WTC11 (cell line): ENCODE data around the gene GLI2. TPM values are rescaled to one million over a fixed set of nuclear protein-coding genes. Genes with fewer than 3 reads are reported as not detected.

Experiments used
- ATAC-seq: fragments of 200-7000 bp; cut with Tn5 transposase; 2 replicates; pipeline ENCODE4 v1.10.0; 2021; ENCODE audit warnings: mild to moderate bottlenecking, moderate library complexity
- CTCF ChIA-PET: fragments of 300-600 bp; sonication (Branson Sonifier 250); formaldehyde crosslinking; loops from one replicate; lab custom pipeline; 2021; ENCODE audit warnings: antibody characterized with exemption; lab: Charles Lee
- POLR2A ChIA-PET: fragments of 350-600 bp; sonication (Branson Sonifier 250); formaldehyde crosslinking; loops from one replicate; lab custom pipeline; 2021; ENCODE audit warnings: antibody characterized with exemption; lab: Charles Lee
- DNase-seq: peaks from one replicate; pipeline ENCODE4 v3.0.0; 2021; ENCODE audit warnings: low spot score
- H3K27ac Mint-ChIP-seq: 2 replicates; pipeline ENCODE4 v1.8.0; 2021; ENCODE audit warnings: mixed read lengths
- H3K27me3 Mint-ChIP-seq: 2 replicates; pipeline ENCODE4 v1.8.0; 2021; ENCODE audit warnings: low read depth, mild to moderate bottlenecking, moderate library complexity, mixed read lengths
- H3K36me3 Mint-ChIP-seq: 2 replicates; pipeline ENCODE4 v1.8.0; 2021; ENCODE audit warnings: mixed read lengths
- H3K4me1 Mint-ChIP-seq: 2 replicates; pipeline ENCODE4 v1.8.0; 2022; ENCODE audit warnings: mixed read lengths
- H3K4me3 Mint-ChIP-seq: 2 replicates; pipeline ENCODE4 v1.8.0; 2021; ENCODE audit warnings: mild to moderate bottlenecking, moderate library complexity, mixed read lengths
- H3K9me3 Mint-ChIP-seq: 2 replicates; pipeline ENCODE4 v1.8.0; 2021; ENCODE audit warnings: mixed read lengths
- CBFB ChIP-seq: sonication (generic); formaldehyde crosslinking; IDR thresholded peaks from 2 replicates; pipeline ENCODE4 v1.8.1; 2022; ENCODE audit warnings: mild to moderate bottlenecking, low read depth, missing genetic modification reagents
- CREB1 ChIP-seq: sonication (generic); formaldehyde crosslinking; IDR thresholded peaks from 2 replicates; pipeline ENCODE4 v1.8.0; 2023; ENCODE audit warnings: mild to moderate bottlenecking, missing genetic modification reagents
- ETV6 ChIP-seq: sonication (generic); formaldehyde crosslinking; IDR thresholded peaks from 2 replicates; pipeline ENCODE4 v1.8.1; 2022; ENCODE audit warnings: mild to moderate bottlenecking, missing genetic modification reagents
- IRF2 ChIP-seq: sonication (generic); formaldehyde crosslinking; IDR thresholded peaks from 2 replicates; pipeline ENCODE4 v1.8.0; 2022; ENCODE audit warnings: low read depth, missing genetic modification reagents, borderline replicate concordance
- MXD4 ChIP-seq: fragments of 250-450 bp; sonication (Bioruptor Pico); IDR thresholded peaks from 2 replicates; pipeline ENCODE4 v1.8.0; 2021; ENCODE audit warnings: mild to moderate bottlenecking, moderate library complexity, borderline replicate concordance
- NR3C1 ChIP-seq: sonication (generic); formaldehyde crosslinking; conservative IDR thresholded peaks from 2 replicates; pipeline ENCODE4 v1.8.1; 2023; ENCODE audit warnings: low read depth, mild to moderate bottlenecking, missing genetic modification reagents
- PRRX2 ChIP-seq: fragments of 250-450 bp; sonication (Bioruptor Pico); IDR thresholded peaks from 2 replicates; pipeline ENCODE4 v1.8.0; 2021; ENCODE audit warnings: mild to moderate bottlenecking
- SMAD4 ChIP-seq: sonication (generic); formaldehyde crosslinking; IDR thresholded peaks from 2 replicates; pipeline ENCODE4 v1.8.0; 2022; ENCODE audit warnings: mild to moderate bottlenecking, missing genetic modification reagents
- SP1 ChIP-seq: sonication (generic); formaldehyde crosslinking; conservative IDR thresholded peaks from 2 replicates; pipeline ENCODE4 v1.8.1; 2022; ENCODE audit warnings: missing genetic modification reagents
- TEAD1 ChIP-seq: sonication (generic); formaldehyde crosslinking; IDR thresholded peaks from 2 replicates; pipeline ENCODE4 v1.8.0; 2022; ENCODE audit warnings: mild to moderate bottlenecking, missing genetic modification reagents
- ZBTB21 ChIP-seq: sonication (generic); formaldehyde crosslinking; IDR thresholded peaks from 2 replicates; pipeline ENCODE4 v1.8.1; 2023; ENCODE audit warnings: mild to moderate bottlenecking, missing genetic modification reagents, borderline replicate concordance
- ZNF317 ChIP-seq: sonication (generic); formaldehyde crosslinking; IDR thresholded peaks from 2 replicates; pipeline ENCODE4 v1.8.1; 2023; ENCODE audit warnings: low read depth, mild to moderate bottlenecking, moderate library complexity, missing genetic modification reagents, borderline replicate concordance
- ZNF396 ChIP-seq: fragments of 250-450 bp; sonication (Bioruptor Pico); IDR thresholded peaks from 2 replicates; pipeline ENCODE4 v1.8.0; 2021; ENCODE audit warnings: mild to moderate bottlenecking, moderate library complexity, borderline replicate concordance
- ZNF671 ChIP-seq: fragments of 250-450 bp; sonication (Bioruptor Pico); IDR thresholded peaks from 2 replicates; pipeline ENCODE4 v1.8.0; 2021; ENCODE audit warnings: mild to moderate bottlenecking
- total RNA-seq: library from RNA; stranded (reverse); gene quantifications from 3 replicates; pipeline ENCODE4 v1.2.3, GENCODE V29; 2021
- TF ChIP-seq, protein P1 (sequence below): fragments of 250-450 bp; sonication (Bioruptor Pico); IDR thresholded peaks from 2 replicates; pipeline ENCODE4 v1.9.0; 2021; ENCODE audit warnings: mild to moderate bottlenecking
- TF ChIP-seq, protein P2 (sequence below): sonication (generic); formaldehyde crosslinking; IDR thresholded peaks from 2 replicates; pipeline ENCODE4 v1.8.0; 2022; ENCODE audit warnings: mild to moderate bottlenecking, missing genetic modification reagents
- TF ChIP-seq, protein P3 (sequence below): fragments of 250-450 bp; sonication (Bioruptor Pico); IDR thresholded peaks from 2 replicates; pipeline ENCODE4 v1.9.0; 2021; ENCODE audit warnings: moderate library complexity, mild to moderate bottlenecking, inconsistent platforms, borderline replicate concordance
- TF ChIP-seq, protein P4 (sequence below): sonication (generic); formaldehyde crosslinking; IDR thresholded peaks from 2 replicates; pipeline ENCODE4 v1.8.0; 2022; ENCODE audit warnings: mild to moderate bottlenecking, missing genetic modification reagents
- TF ChIP-seq, protein P5 (sequence below): sonication (generic); formaldehyde crosslinking; IDR thresholded peaks from 2 replicates; pipeline ENCODE4 v1.8.1; 2023; ENCODE audit warnings: mild to moderate bottlenecking, missing genetic modification reagents, moderate library complexity
- TF ChIP-seq, protein P6 (sequence below): sonication (generic); formaldehyde crosslinking; IDR thresholded peaks from 2 replicates; pipeline ENCODE4 v1.8.1; 2023; ENCODE audit warnings: mild to moderate bottlenecking, missing genetic modification reagents
- TF ChIP-seq, protein P7 (sequence below): sonication (generic); formaldehyde crosslinking; IDR thresholded peaks from 2 replicates; pipeline ENCODE4 v1.8.0; 2022; ENCODE audit warnings: missing genetic modification reagents
- TF ChIP-seq, protein P8 (sequence below): sonication (generic); formaldehyde crosslinking; IDR thresholded peaks from 2 replicates; pipeline ENCODE4 v1.8.0; 2022; ENCODE audit warnings: mild to moderate bottlenecking, missing genetic modification reagents

GLI2 gene
- total RNA-seq, 1 experiment from 2014 or later = 60.9 TPM

DNA sequence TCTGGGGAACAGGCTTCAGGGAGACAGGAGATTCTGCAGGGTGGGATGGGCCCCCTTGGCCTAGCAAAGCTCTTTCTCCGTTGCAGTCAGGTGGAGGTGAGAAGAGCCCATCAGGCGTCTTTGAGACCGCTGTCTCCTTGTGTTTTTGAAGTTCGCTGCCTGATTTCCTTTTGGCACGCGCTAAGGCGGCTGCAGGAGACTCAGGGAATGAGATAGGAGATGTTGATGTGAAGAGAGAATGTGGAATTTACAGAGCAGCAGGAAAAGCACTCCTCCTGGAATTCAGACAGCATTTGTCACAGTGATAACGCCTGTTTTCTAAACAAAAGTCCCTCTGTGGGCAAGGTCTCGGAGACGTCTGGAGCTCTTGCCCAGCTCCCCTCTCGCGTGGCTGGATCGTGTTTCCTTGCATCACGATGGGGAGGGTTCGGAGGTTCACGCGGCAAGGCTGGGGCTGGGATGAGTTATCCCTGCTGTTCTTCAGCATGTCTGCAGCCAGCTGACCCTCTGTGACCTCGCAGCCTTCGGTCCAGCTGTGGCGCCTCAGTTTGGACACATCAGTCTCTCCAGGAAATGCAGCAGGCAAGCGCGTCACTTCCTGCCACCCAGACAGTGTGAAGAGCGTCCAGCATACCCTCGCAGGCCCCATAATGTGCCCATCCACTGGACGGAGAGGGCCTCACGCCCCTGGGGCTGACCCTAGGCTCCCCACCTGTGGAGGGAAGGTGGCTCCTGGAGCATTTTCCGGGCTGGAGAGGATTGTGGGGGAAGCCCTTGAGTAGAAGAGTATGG lies 30.2 kb downstream of the GLI2 start:
- H3K9me3 Mint-ChIP-seq = no peaks in the 10 kb centered on the region
- ChIA-PET CTCF (interaction anchor here (0.5 to 2.2 kb wide), 4 partner anchors 28 to 155 kb away, joined by 3 to 8 read pairs (median 5); no protein-coding TSS in a partner anchor), POLR2A (no interaction called here)
- DNase-seq = peak; percentile 19
- H3K36me3 Mint-ChIP-seq = no peaks in the 10 kb centered on the region
- peak; percentile 12 for ATAC-seq
- H3K27ac Mint-ChIP-seq = peak overlapping the region; percentile 94
- TF ChIP-seq, protein P1, sequence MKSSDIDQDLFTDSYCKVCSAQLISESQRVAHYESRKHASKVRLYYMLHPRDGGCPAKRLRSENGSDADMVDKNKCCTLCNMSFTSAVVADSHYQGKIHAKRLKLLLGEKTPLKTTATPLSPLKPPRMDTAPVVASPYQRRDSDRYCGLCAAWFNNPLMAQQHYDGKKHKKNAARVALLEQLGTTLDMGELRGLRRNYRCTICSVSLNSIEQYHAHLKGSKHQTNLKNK (CRISPR knock-in tag) = no peak
- TF ChIP-seq, protein P2, sequence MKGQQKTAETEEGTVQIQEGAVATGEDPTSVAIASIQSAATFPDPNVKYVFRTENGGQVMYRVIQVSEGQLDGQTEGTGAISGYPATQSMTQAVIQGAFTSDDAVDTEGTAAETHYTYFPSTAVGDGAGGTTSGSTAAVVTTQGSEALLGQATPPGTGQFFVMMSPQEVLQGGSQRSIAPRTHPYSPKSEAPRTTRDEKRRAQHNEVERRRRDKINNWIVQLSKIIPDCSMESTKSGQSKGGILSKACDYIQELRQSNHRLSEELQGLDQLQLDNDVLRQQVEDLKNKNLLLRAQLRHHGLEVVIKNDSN (CRISPR knock-in tag) = no peak
- TF ChIP-seq MXD4 (CRISPR knock-in tag) (no peak), CBFB (CRISPR knock-in tag) (no peak), ETV6 (CRISPR knock-in tag) (no peak), ZNF671 (no peak), SMAD4 (CRISPR knock-in tag) (no peak), ZBTB21 (CRISPR knock-in tag) (no peak), NR3C1 (CRISPR knock-in tag) (no peak), ZNF396 (CRISPR knock-in tag) (no peak), SP1 (CRISPR knock-in tag) (no peak), PRRX2 (CRISPR knock-in tag) (no peak), CREB1 (CRISPR knock-in tag) (no peak)
- H3K4me3 Mint-ChIP-seq = no peak overlapping the region
- H3K4me1 Mint-ChIP-seq = peaks cover 71% of the 10 kb centered on the region
- no peaks in the 10 kb centered on the region for H3K27me3 Mint-ChIP-seq

DNA sequence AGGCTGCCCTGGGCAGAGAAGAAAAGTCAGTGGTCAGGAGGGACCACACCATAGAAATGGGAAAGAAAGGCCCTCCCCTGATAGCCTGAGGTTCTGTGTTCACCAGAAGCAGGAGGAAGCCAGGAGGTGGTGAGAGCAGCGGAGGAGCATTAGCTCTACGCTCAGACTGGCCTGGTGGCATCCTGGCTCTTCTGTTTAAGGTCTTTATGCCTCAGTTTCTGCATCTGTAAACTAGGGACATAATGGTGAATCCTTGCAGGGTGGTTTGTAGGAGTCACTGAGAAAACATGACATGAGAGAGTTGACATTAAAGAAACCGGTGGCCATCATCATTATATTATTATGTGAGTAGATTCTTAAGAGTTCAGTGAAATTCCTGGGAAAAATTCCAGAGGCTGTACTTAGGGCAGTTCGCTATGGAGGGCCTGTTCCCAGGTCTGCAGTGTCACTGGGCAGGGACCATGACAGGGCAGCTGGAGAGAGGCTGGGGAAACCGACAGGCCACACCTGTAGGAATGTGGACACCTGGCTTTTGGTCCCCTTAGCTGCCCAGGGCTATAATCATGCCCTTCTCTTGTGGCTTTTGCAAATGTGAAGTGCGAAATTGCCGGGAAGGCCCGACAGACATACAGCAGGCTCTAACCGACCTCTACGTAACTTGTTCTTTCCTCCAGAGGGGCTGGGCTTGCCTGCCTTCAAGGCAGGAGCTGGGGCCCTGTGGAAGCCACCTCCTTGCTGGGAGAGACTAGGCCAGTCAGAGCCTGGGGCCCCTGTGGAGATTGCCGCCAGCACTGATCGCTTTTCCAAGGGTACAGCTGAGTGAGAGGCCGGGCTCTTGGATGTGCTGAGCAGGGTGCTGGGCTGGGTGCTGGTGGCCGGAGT lies 31.0 kb downstream of the GLI2 start:
- peak; percentile 29 for DNase-seq
- no peaks in the 10 kb centered on the region for H3K9me3 Mint-ChIP-seq
- ATAC-seq = peak; percentile 13; the same call in 1 of the 2 replicates
- ChIA-PET CTCF (interaction anchor here (1.0 to 2.2 kb wide), 3 partner anchors 29 to 313 kb away, joined by 4 to 8 read pairs (median 4); no protein-coding TSS in a partner anchor), POLR2A (no interaction called here)
- peaks cover 73% of the 10 kb centered on the region for H3K4me1 Mint-ChIP-seq
- no peaks in the 10 kb centered on the region for H3K27me3 Mint-ChIP-seq
- no peaks in the 10 kb centered on the region for H3K36me3 Mint-ChIP-seq
- H3K4me3 Mint-ChIP-seq = no peak overlapping the region; the same call in 1 of the 2 replicates
- peak overlapping the region; percentile 22; the same call in 1 of the 2 replicates for H3K27ac Mint-ChIP-seq
- TF ChIP-seq, protein P3, sequence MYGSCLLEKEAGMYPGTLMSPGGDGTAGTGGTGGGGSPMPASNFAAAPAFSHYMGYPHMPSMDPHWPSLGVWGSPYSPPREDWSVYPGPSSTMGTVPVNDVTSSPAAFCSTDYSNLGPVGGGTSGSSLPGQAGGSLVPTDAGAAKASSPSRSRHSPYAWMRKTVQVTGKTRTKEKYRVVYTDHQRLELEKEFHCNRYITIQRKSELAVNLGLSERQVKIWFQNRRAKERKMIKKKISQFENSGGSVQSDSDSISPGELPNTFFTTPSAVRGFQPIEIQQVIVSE (CRISPR knock-in tag) = no peak
- TF ChIP-seq, protein P4, sequence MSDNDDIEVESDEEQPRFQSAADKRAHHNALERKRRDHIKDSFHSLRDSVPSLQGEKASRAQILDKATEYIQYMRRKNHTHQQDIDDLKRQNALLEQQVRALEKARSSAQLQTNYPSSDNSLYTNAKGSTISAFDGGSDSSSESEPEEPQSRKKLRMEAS = no peak
- TF ChIP-seq, protein P5, sequence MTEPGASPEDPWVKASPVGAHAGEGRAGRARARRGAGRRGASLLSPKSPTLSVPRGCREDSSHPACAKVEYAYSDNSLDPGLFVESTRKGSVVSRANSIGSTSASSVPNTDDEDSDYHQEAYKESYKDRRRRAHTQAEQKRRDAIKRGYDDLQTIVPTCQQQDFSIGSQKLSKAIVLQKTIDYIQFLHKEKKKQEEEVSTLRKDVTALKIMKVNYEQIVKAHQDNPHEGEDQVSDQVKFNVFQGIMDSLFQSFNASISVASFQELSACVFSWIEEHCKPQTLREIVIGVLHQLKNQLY = no peak
- TF ChIP-seq IRF2 (no peak), ETV6 (CRISPR knock-in tag) (no peak), ZNF317 (CRISPR knock-in tag) (no peak), TEAD1 (CRISPR knock-in tag) (no peak)
- TF ChIP-seq, protein P6, sequence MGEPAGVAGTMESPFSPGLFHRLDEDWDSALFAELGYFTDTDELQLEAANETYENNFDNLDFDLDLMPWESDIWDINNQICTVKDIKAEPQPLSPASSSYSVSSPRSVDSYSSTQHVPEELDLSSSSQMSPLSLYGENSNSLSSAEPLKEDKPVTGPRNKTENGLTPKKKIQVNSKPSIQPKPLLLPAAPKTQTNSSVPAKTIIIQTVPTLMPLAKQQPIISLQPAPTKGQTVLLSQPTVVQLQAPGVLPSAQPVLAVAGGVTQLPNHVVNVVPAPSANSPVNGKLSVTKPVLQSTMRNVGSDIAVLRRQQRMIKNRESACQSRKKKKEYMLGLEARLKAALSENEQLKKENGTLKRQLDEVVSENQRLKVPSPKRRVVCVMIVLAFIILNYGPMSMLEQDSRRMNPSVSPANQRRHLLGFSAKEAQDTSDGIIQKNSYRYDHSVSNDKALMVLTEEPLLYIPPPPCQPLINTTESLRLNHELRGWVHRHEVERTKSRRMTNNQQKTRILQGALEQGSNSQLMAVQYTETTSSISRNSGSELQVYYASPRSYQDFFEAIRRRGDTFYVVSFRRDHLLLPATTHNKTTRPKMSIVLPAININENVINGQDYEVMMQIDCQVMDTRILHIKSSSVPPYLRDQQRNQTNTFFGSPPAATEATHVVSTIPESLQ = no peak
- TF ChIP-seq, protein P7, sequence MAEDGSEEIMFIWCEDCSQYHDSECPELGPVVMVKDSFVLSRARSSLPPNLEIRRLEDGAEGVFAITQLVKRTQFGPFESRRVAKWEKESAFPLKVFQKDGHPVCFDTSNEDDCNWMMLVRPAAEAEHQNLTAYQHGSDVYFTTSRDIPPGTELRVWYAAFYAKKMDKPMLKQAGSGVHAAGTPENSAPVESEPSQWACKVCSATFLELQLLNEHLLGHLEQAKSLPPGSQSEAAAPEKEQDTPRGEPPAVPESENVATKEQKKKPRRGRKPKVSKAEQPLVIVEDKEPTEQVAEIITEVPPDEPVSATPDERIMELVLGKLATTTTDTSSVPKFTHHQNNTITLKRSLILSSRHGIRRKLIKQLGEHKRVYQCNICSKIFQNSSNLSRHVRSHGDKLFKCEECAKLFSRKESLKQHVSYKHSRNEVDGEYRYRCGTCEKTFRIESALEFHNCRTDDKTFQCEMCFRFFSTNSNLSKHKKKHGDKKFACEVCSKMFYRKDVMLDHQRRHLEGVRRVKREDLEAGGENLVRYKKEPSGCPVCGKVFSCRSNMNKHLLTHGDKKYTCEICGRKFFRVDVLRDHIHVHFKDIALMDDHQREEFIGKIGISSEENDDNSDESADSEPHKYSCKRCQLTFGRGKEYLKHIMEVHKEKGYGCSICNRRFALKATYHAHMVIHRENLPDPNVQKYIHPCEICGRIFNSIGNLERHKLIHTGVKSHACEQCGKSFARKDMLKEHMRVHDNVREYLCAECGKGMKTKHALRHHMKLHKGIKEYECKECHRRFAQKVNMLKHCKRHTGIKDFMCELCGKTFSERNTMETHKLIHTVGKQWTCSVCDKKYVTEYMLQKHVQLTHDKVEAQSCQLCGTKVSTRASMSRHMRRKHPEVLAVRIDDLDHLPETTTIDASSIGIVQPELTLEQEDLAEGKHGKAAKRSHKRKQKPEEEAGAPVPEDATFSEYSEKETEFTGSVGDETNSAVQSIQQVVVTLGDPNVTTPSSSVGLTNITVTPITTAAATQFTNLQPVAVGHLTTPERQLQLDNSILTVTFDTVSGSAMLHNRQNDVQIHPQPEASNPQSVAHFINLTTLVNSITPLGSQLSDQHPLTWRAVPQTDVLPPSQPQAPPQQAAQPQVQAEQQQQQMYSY = no peak
- TF ChIP-seq, protein P8, sequence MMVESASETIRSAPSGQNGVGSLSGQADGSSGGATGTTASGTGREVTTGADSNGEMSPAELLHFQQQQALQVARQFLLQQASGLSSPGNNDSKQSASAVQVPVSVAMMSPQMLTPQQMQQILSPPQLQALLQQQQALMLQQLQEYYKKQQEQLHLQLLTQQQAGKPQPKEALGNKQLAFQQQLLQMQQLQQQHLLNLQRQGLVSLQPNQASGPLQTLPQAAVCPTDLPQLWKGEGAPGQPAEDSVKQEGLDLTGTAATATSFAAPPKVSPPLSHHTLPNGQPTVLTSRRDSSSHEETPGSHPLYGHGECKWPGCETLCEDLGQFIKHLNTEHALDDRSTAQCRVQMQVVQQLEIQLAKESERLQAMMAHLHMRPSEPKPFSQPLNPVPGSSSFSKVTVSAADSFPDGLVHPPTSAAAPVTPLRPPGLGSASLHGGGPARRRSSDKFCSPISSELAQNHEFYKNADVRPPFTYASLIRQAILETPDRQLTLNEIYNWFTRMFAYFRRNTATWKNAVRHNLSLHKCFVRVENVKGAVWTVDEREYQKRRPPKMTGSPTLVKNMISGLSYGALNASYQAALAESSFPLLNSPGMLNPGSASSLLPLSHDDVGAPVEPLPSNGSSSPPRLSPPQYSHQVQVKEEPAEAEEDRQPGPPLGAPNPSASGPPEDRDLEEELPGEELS (CRISPR knock-in tag) = no peak
